HEK293T (cell line): Measurements from ENCODE around the gene SAMD4B.

Experiments
- ARNT ChIP-seq: fragments of 450-650 bp; IDR thresholded peaks from 2 replicates; pipeline ENCODE4 v1.6.1; 2017; ENCODE audit warnings: mild to moderate bottlenecking
- HDGF ChIP-seq: fragments of 450-650 bp; IDR thresholded peaks from 2 replicates; pipeline ENCODE4 v1.6.1; 2017; ENCODE audit warnings: antibody characterized with exemption, borderline replicate concordance
- NFRKB ChIP-seq: fragments of 450-650 bp; IDR thresholded peaks from 2 replicates; pipeline ENCODE4 v1.6.1; 2016; ENCODE audit warnings: mild to moderate bottlenecking, moderate library complexity
- TF ChIP-seq, protein P1 (sequence below): fragments of 450-650 bp; IDR thresholded peaks from 2 replicates; pipeline ENCODE4 v1.6.1; 2016

DNA sequence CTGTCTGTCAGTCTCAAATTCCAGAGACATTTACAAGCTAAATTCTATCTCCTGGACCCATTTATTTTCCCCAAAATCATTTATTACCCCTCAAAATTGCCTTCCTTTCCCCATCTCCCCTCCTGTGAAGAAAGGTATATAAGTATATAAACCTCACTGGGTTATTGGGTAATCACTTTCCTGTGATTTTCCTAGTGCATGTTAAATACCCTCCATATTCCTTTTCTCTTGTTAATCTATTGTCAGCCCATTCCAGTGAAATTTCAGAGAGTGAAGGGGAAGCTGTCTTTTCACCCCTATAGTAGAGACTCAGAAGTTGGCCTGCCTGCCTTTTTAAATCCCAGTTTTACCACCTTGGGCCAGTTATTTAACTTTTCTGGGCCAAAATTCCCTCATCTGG lies 36.1 kb upstream of the SAMD4B start:
- TF ChIP-seq, protein P1, sequence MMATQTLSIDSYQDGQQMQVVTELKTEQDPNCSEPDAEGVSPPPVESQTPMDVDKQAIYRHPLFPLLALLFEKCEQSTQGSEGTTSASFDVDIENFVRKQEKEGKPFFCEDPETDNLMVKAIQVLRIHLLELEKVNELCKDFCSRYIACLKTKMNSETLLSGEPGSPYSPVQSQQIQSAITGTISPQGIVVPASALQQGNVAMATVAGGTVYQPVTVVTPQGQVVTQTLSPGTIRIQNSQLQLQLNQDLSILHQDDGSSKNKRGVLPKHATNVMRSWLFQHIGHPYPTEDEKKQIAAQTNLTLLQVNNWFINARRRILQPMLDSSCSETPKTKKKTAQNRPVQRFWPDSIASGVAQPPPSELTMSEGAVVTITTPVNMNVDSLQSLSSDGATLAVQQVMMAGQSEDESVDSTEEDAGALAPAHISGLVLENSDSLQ, result no peak
- TF ChIP-seq ARNT, result no peak
- TF ChIP-seq HDGF, result no peak
- TF ChIP-seq NFRKB, result no peak
